Activated CD8-positive, alpha-beta T cell treated with anti-CD3 and anti-CD28 coated beads for 36 hours (primary cell): ENCODE data around the gene COL15A1. TPM values are rescaled to one million over a fixed set of nuclear protein-coding genes. Genes with fewer than 3 reads are reported as not detected.
"Not testable (repeated sequence)": the region's sequence is repeated elsewhere in the genome, so short reads cannot be mapped to it uniquely, and the experiment has no call there.

Experiments used
- ATAC-seq: fragments of 200-7000 bp; cut with Tn5 transposase; one replicate; pipeline ENCODE4 v1.10.0; 2021; ENCODE audit warnings: mild to moderate bottlenecking, moderate library complexity
- CTCF ChIA-PET: fragments of 350-600 bp; sonication (Branson Sonifier 250); formaldehyde crosslinking; loops from one replicate; lab custom pipeline; 2021; ENCODE audit warnings: antibody characterized with exemption; lab: Charles Lee
- POLR2A ChIA-PET: fragments of 350-600 bp; sonication (Branson Sonifier 250); formaldehyde crosslinking; loops from one replicate; lab custom pipeline; 2021; ENCODE audit warnings: antibody characterized with exemption; lab: Charles Lee
- DNase-seq: peaks from one replicate; pipeline ENCODE4 v3.0.0-alpha.2; 2020
- H3K27ac Mint-ChIP-seq: one replicate; pipeline ENCODE4 v1.8.0; 2021; ENCODE audit warnings: mild to moderate bottlenecking, mixed read lengths
- H3K27me3 Mint-ChIP-seq: one replicate; pipeline ENCODE4 v1.8.0; 2021; ENCODE audit warnings: mixed read lengths
- H3K36me3 Mint-ChIP-seq: one replicate; pipeline ENCODE4 v1.8.0; 2021; ENCODE audit warnings: low read depth, mixed read lengths
- H3K4me1 Mint-ChIP-seq: one replicate; pipeline ENCODE4 v1.8.0; 2021; ENCODE audit warnings: low read depth, mixed read lengths
- H3K4me3 Mint-ChIP-seq: one replicate; pipeline ENCODE4 v1.8.0; 2021; ENCODE audit warnings: mild to moderate bottlenecking, moderate library complexity, mixed read lengths
- H3K9me3 Mint-ChIP-seq: one replicate; pipeline ENCODE4 v1.8.0; 2021; ENCODE audit warnings: mixed read lengths
- CTCF ChIP-seq: fragments of 200-600 bp; IDR thresholded peaks from one replicate; pipeline ENCODE4 v1.8.0; 2022; ENCODE audit warnings: antibody characterized with exemption, mild to moderate bottlenecking
- intact Hi-C: fragments of 100-400 bp; cut with micrococcal nuclease; formaldehyde crosslinking; loops from one replicate; pipeline ENCODE4 v1.10.0; 2022
- total RNA-seq, 2 experiments: library from RNA; stranded (reverse); gene quantifications; one replicate each; pipeline ENCODE4 v1.2.3, GENCODE V29; 2021

Gene COL15A1
- total RNA-seq, 2 experiments from 2014 or later: 0.07 TPM; not detected in 1

GRCh38 chr9:99005651-99006050, 61.9 kb downstream of the COL15A1 start:
- TF ChIP-seq CTCF: no peak
- H3K36me3 Mint-ChIP-seq: no peaks in the 10 kb centered on the region
- POLR2A ChIA-PET: interaction anchor here (0.7 kb wide), 1 partner anchor 28 kb away, joined by 3 read pairs; no protein-coding TSS in a partner anchor
- no peak overlapping the region for H3K27ac Mint-ChIP-seq
- DNase-seq (no peak), ATAC-seq (no peak)
- CTCF ChIA-PET: interaction anchor here (1.2 to 14.7 kb wide), 3 partner anchors 31 to 158 kb away, joined by 3 to 258 read pairs (median 4); no protein-coding TSS in a partner anchor
- H3K4me3 Mint-ChIP-seq: no peak overlapping the region
- H3K9me3 Mint-ChIP-seq: peaks cover 6% of the 10 kb centered on the region
- intact Hi-C loops: no loop called here
- H3K27me3 Mint-ChIP-seq: no peaks in the 10 kb centered on the region
- peaks cover 9% of the 10 kb centered on the region for H3K4me1 Mint-ChIP-seq

DNA sequence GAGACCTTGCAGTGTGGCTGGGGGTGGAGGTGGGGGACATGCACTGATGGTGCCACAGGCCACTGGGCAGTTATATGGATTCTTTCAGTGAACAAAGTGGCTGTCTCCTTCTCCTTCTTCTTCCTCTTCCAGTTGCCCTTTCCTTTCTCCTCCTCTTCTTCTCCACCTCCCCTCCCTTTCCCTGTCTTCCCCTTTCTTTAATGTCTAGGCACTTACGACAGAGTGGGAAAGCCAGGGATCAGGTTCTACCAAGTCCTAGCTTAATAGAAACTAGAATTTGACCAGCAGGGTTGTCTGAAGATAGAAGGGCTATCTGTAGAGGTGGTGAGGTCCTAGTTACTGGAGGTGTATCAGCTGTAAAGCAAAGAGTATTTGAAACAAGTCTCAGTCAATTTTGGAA, 62.8 kb downstream of the COL15A1 start:
- H3K4me3 Mint-ChIP-seq: no peak overlapping the region
- H3K27me3 Mint-ChIP-seq: no peaks in the 10 kb centered on the region
- no peak for TF ChIP-seq CTCF
- POLR2A ChIA-PET: no interaction called here
- peaks cover 2% of the 10 kb centered on the region for H3K4me1 Mint-ChIP-seq
- peaks cover 6% of the 10 kb centered on the region for H3K9me3 Mint-ChIP-seq
- CTCF ChIA-PET: interaction anchor here (1.2 to 14.7 kb wide), 4 partner anchors 10 to 158 kb away, joined by 3 to 258 read pairs (median 4); no protein-coding TSS in a partner anchor
- ATAC-seq (no peak), DNase-seq (no peak)
- H3K36me3 Mint-ChIP-seq: no peaks in the 10 kb centered on the region
- intact Hi-C loops: no loop called here
- no peak overlapping the region for H3K27ac Mint-ChIP-seq

GRCh38 chr9:99006979-99007378, 63.3 kb downstream of the COL15A1 start:
- ChIA-PET POLR2A (no interaction called here), CTCF (interaction anchor here (2.1 to 14.7 kb wide), 3 partner anchors 9 to 131 kb away, joined by 5 to 258 read pairs (median 6); no protein-coding TSS in a partner anchor)
- Mint-ChIP-seq H3K27ac (no peak overlapping the region), H3K4me1 (no peaks in the 10 kb centered on the region), H3K9me3 (peaks cover 6% of the 10 kb centered on the region), H3K4me3 (no peak overlapping the region), H3K36me3 (no peaks in the 10 kb centered on the region), H3K27me3 (no peaks in the 10 kb centered on the region)
- no peak for TF ChIP-seq CTCF
- DNase-seq (no peak), ATAC-seq (no peak)
- intact Hi-C loops: no loop called here

DNA sequence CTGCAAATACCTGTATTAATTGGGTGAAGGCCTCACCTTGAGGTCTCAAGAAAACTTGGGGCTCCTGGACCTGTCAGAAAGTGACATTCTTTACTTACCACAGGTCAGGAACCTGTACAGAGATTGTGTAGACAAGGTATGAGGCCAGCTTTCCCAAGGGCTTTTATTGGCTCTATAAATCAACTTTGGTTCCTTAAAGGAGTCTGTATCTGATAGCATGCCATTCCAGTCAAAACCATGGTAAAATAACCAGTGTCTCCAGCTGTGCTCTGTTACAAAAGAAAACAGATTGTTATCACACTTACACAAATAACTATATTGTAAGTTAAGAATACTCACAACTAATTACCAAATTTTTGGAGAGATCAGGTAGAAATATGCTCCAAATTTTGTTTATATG, 64.5 kb downstream of the COL15A1 start:
- POLR2A ChIA-PET: no interaction called here
- Mint-ChIP-seq H3K4me1 (peaks cover 8% of the 10 kb centered on the region), H3K4me3 (no peak overlapping the region), H3K36me3 (peaks cover 7% of the 10 kb centered on the region), H3K27me3 (no peaks in the 10 kb centered on the region), H3K9me3 (peaks cover 13% of the 10 kb centered on the region), H3K27ac (no peak overlapping the region)
- ATAC-seq (no peak), DNase-seq (no peak)
- TF ChIP-seq CTCF: no peak
- intact Hi-C loops: no loop called here
- CTCF ChIA-PET: interaction anchor here (0.9 to 2.5 kb wide), 4 partner anchors 10 to 160 kb away, joined by 4 to 6 read pairs (median 5); no protein-coding TSS in a partner anchor

DNA sequence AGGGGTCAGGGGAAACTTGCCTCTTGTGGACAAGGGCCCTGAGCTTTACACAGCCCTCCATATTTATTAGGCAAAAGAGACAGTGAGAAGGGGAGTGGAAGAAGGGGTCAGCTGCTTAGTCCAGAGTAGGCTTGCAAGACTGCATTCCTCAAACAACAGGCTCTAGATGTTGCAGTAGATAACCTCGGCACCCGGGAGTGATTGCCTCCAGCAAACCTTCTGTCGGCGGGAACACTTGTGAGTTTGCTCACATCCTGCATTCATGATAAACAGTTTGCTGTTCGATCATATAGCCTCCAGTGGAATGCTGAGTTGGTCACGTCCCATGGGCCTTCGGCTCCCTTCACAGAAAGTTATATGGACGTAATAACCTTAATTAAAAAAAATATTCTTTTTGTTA, 66.7 kb downstream of the COL15A1 start:
- H3K27me3 Mint-ChIP-seq, POLR2A ChIA-PET, intact Hi-C loops, ATAC-seq, H3K27ac Mint-ChIP-seq, DNase-seq, H3K4me3 Mint-ChIP-seq: not testable (repeated sequence)
- peaks cover 15% of the 10 kb centered on the region for H3K36me3 Mint-ChIP-seq
- peaks cover 13% of the 10 kb centered on the region for H3K9me3 Mint-ChIP-seq
- CTCF ChIA-PET: interaction anchor here (1.0 to 9.8 kb wide), 2 partner anchors 10 to 34 kb away, joined by 3 to 97 read pairs; no protein-coding TSS in a partner anchor
- H3K4me1 Mint-ChIP-seq: peaks cover 22% of the 10 kb centered on the region
